LNCAP (cell line): ENCODE measurements around the gene LRBA.

Experiments used
- TF ChIP-seq, protein P1 (sequence below): fragments of 450-650 bp; IDR thresholded peaks from 2 replicates; pipeline ENCODE4 v1.5.1; 2017; ENCODE audit warnings: mild to moderate bottlenecking

LRBA gene

DNA sequence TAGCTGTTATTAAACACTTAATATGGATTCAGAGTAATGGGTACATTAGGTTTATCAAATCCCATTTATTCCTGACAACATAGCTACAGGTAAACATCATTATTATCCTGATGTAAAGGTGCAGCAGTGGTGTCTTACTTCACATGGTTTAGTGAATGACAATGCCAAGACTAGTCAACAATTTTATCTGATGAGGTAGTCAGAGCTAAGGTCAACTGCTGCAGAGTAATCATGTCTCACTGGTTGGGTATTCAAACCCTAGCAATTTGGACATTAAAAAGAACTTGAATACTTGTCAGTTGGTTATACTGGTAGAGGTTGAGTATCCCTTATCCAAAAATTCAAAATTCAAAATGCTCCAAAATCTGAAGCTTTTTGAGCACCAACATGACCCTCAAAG lies 315.5 kb downstream of the LRBA start:
- TF ChIP-seq, protein P1, sequence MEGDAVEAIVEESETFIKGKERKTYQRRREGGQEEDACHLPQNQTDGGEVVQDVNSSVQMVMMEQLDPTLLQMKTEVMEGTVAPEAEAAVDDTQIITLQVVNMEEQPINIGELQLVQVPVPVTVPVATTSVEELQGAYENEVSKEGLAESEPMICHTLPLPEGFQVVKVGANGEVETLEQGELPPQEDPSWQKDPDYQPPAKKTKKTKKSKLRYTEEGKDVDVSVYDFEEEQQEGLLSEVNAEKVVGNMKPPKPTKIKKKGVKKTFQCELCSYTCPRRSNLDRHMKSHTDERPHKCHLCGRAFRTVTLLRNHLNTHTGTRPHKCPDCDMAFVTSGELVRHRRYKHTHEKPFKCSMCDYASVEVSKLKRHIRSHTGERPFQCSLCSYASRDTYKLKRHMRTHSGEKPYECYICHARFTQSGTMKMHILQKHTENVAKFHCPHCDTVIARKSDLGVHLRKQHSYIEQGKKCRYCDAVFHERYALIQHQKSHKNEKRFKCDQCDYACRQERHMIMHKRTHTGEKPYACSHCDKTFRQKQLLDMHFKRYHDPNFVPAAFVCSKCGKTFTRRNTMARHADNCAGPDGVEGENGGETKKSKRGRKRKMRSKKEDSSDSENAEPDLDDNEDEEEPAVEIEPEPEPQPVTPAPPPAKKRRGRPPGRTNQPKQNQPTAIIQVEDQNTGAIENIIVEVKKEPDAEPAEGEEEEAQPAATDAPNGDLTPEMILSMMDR, result no peak

DNA sequence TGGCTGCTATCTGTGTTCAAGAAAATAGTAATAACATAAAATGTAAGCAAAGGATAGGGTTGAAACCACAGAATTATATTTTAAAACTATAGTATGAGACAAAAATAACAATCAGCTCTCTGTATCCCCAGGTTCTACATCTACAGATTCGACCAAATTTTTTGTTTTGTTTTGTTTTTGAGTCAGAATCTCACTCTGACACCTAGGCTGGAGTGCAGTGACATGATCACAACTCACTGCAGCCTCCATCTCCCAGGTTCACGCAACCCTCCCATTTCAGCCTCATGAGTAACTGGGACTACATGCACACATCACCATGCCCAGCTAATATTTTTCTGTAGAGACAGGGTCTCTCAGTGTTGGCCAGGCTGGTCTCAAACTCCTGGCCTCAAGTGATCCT lies 319.9 kb downstream of the LRBA start:
- TF ChIP-seq, protein P1, result no peak

DNA sequence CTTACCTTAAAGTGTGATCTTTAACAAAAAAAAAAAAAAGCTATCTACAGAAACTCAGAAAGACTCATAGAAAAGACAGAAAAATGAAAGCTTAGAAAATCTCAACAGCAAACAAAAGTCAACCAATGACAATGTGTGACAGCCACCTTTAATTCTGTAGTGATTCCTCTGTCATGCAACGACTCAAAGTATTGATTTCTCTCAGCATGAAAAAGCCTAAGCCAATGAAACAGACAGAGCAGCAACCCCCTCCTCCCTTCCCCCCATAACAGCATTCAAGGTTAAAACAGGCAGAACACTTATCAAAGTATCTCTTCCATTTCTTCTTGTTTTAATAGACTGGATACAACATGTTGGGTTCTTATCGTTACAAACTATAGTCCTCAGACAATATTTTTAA lies 320.6 kb downstream of the LRBA start:
- TF ChIP-seq, protein P1, result no peak

- TF ChIP-seq, protein P1, result no peak
Measured at GRCh38 chr4:150683775-150684350, 331.2 kb downstream of the LRBA start.

DNA sequence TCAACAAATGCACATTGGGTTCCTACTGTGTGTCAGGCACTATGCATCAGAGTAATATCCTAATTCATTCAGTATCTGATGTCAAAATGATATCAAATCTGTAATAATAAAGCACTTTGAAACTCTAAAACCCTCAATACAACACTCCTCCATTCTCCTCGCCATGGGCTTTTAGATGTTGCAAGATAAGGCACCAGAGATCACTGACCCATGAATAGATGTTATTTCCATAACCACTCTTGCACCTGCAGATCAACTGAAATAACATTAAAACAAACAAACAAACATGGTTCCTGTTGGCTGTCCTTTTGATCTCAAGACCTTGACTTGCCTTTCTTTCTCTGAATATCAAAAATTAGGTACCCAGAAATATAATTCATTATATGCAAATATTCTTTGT lies 333.0 kb downstream of the LRBA start:
- TF ChIP-seq, protein P1, result no peak

GRCh38 chr4:150681063-150681462 lies 334.0 kb downstream of the LRBA start:
- TF ChIP-seq, protein P1, result no peak

GRCh38 chr4:150680651-150681050 lies 334.4 kb downstream of the LRBA start:
- TF ChIP-seq, protein P1, result no peak

GRCh38 chr4:150679765-150680343 lies 335.2 kb downstream of the LRBA start:
- TF ChIP-seq, protein P1, result no peak
